Raji (cell line): ENCODE measurements around the gene MRPS21.

Experiments used
- POLR2A ChIP-seq: IDR thresholded peaks from 2 replicates; pipeline ENCODE4 v1.6.1; 2011; ENCODE audit warnings: low read depth, low read length, control low read depth; ENCODE audit not compliant: insufficient read depth

The MRPS21 gene

GRCh38 chr1:150268705-150269403 lies 24.8 kb upstream of the MRPS21 start, which contains the start of gene APH1A:
TSS of gene APH1A (minus strand) at chr1:150269016. CDS start at chr1:150268810, 206 bp downstream.
- peak; percentile 65 for TF ChIP-seq POLR2A

DNA sequence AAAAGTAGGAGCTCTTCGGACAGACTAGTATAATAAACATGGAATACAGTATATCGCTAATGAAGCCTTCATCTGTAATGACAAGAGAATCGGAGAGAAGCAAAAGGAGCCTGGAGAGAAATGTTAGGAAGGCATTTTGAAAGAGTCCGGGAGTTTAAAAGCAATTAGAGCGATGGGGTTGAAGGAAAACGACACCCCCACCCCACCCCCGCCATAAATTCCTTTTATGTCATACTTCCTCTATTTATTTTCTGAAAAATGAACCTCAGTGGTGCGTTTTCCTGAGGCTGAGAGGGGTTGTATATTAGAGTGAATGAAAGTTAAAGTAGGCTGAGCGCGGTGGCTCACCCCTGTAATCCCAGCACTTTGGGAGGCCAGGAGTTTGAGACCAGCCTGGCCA lies 24.2 kb upstream of the MRPS21 start:
- TF ChIP-seq POLR2A = no peak

DNA sequence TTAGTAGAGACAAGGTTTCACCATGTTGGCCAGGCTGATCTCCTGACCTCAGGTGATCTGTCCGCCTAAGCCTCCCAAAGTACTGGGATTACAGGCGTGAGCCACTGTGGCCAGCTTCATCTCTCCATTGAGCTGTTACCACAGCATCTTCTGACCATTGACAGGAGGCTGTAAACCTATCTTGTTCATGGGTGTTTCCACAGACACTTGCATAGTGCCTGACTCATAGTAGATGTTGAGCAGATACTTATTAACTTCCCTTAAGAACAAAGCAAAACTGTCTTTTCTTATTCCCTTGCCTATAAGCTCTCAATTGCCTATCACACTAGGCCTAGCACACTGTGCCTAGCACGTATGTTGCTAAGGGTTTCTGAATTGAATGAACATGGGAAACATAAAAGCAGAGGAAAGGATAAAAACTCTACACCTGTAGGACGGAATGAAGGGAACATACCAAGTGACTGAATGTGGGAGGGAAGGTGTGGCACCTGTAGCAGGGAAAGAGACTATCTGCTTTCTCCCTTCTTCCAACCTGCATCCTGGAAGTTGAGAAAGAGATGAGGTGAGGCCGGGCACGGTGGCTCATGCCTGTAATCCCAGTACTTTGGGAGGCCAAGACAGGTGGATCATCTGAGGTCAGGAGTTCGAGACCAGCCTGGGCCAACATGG lies 22.2 kb upstream of the MRPS21 start:
- no peak for TF ChIP-seq POLR2A

- TF ChIP-seq POLR2A = no peak
These were observed 20.4 kb upstream of the MRPS21 start for GRCh38 chr1:150273311-150273710.

- no peak for TF ChIP-seq POLR2A
These were observed 13.4 kb upstream of the MRPS21 start for GRCh38 chr1:150280138-150280707.

DNA sequence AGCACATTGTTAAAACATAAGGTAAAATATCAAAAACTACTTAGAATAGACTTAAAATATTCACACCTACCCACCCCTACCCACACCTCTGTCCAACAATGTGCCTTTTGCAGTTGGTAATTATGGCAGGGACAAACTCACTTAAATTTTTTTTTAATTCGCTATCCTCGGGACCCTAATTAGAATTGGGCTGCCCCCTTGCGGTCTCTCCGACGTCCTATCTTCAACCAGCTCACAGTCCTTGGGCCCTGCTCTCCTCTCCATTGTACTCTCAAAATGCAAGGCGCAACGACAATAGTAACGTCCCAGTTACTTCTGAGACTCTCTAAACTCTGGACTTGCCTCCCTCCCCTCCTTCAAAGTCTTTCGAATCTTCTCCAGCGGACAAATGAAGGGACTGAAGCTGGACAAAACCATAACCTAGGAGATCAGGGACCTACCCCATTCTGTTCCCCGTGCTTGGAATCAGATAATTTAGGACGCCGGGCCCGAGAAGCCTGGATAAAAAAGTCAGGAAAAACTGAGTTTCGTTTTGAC lies 12.4 kb upstream of the MRPS21 start:
- TF ChIP-seq POLR2A = no peak

DNA sequence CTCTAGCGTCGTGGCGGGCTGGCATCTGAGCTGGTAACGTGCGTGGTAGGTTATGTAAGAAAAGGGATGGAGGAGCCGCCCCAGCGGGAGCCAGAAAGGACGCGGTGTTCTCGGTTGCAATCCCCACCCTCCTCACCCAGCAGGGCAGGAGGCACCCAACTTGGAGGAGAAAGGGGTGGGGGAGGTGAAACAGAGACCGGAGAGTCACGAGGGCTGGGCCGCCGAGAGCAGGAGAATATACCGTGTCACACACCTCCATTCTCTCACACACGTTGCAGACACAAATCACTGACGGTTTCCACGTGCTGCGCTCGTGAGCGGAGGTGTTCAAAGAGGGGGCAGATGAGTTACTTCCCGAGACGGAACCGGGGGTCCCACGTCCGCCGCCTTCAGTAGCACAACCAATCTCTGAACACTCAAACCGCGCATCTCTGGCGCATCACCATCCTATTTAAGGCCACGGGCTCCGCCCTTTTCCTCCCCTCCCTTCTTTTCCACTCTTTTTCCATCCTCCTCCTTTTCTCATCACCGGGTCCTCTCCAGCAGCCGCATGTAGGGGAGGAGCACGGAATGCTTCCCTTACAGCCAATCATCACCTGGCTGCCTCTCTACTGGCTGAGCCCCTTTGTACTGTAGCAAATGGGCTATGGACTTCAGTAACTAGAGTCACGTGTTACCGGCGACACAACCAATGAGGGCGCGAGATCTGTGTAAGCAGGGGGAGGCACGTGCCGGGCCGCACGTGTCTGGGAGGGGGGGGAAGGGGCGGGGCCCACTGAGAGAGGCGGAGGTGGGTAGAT lies 11.7 kb upstream of the MRPS21 start, which contains the start of gene CIART:
CIART (plus strand) TSS at position 797 of the 800 bp plus-strand sequence. CDS start 714 bp downstream, outside the sequence.
- no peak for TF ChIP-seq POLR2A

- no peak for TF ChIP-seq POLR2A
These were observed 11.1 kb upstream of the MRPS21 start for GRCh38 chr1:150282558-150282958.

GRCh38 chr1:150283260-150283659 lies 10.4 kb upstream of the MRPS21 start:
- TF ChIP-seq POLR2A = no peak

DNA sequence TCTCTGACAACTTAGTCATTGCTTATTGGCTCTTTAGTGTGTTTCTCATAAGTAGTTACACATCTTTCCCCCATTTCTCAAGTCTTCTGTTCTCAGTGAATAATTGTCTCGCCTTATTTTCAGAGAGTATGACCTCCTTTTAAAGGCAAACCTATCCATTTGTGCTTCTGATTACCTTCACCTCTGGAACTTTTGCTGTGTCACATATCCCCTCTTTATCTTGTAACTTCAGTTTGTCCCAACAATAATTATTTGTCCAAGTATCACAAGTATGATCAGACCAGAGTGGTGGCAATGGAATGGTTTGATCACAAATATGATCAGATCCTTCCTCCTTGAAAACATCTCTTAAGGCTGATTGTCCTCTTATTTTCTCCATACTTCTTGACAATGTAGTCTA lies 5.3 kb upstream of the MRPS21 start:
- no peak for TF ChIP-seq POLR2A

GRCh38 chr1:150288822-150289221 lies 4.8 kb upstream of the MRPS21 start:
- TF ChIP-seq POLR2A = no peak

DNA sequence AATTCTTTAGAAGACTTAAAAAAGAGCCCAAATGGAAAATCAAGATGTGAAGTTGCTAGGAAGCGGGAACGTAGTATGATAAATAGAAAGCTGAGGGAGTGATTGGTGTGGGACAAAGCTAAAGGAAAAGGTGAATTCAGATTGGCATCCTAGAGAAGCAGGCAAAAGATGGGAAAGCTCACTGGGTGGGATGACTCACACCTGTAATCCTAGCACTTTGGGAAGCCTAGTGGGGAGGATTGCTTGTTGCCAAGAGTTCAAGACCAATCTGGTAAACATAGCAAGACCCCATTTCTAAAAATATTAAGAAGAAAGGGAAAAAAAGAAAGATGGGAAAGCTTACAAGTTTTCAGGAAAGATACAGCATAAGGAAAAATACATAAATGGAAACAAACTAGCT lies 1.8 kb downstream of the MRPS21 start:
- TF ChIP-seq POLR2A = no peak

- TF ChIP-seq POLR2A = no peak
These were observed 6.1 kb downstream of the MRPS21 start for GRCh38 chr1:150299716-150300115.

- TF ChIP-seq POLR2A = no peak
These were observed 8.7 kb downstream of the MRPS21 start for GRCh38 chr1:150302338-150302737.

- TF ChIP-seq POLR2A = no peak
These were observed 9.2 kb downstream of the MRPS21 start for GRCh38 chr1:150302902-150303301.

- no peak for TF ChIP-seq POLR2A
These were observed 16.3 kb downstream of the MRPS21 start for GRCh38 chr1:150309758-150310508.
